ENCODE measurements around the gene RNASE8. TPM values are rescaled to one million over a fixed set of nuclear protein-coding genes. Genes with fewer than 3 reads are reported as not detected.
A peak's percentile ranks its signal among the peaks of the same experiment; 100 is the strongest.

The RNASE8 gene
- total and polyA plus RNA-seq, 8 donors = not detected

DNA sequence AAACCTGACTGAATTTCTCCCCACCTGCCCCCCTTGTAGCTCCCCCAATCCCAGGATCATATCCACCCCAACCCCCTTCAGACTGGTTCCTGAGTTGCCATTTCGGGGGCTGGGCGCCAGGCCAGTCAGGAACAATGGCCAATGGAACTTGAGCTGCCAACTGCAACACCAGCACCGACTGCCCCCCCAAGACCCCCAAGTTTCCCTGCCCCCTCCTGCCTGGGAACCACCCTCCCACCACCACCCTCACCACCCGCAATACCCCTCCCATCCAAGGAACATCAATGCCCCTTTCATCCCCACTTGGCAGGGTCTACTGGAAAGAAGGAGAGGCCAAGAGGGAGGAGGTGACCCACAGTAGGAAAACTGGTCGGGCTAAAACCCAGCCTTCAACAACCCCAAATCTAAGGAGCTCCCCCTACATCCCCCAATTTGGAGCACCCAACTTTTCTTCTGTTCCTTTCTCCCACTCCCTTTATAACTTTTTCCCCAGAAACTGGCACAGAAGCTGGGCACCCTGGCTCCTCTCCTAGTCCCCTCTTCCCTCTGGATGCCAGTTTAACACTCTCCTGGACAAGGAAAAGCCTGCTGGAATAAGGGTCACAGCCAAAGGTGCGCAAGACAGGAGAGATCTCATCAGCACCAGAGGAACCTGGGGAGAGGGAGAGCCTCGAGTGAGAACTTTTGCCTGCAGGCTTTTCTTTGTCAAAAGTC, 31.2 kb upstream of the RNASE8 start:
- H3K4me3 ChIP-seq = peak overlapping the region in 2 of 4 donors; percentile 89 to 90
- peak overlapping the region in 4 of 5 donors; percentile 82 to 91 (median 88) for H3K27ac ChIP-seq

DNA sequence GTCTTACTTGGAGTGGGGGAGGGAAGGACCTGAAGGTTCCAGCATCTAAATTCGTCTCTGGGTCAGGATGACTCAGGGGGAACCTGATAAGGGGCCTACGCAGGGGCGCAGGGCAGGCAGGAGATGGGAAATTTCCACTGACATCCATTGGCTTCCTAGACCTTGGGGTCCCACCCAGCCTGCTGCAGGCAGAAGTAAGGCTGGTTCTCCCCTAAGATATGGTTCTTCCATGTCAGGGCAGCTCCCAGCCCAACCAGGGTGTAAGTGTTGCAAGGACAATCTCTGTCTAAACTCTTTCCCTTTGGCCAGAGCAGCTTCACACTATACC, 30.7 kb upstream of the RNASE8 start:
- Histone ChIP-seq H3K4me1 (peaks cover 12 to 50% (median 39%) of the 10 kb centered on the region in 4 donors), H3K27me3 (peaks cover 0 to 14% (median 0%) of the 10 kb centered on the region in 3 donors), H3K27ac (peak overlapping the region in 3 of 5 donors; percentile 86 to 91 (median 91)), H3K9me3 (no peaks in the 10 kb centered on the region), H3K4me3 (no peak overlapping the region), H3K36me3 (peaks cover 0 to 5% (median 3%) of the 10 kb centered on the region in 4 donors)
- TF ChIP-seq POLR2AphosphoS5 (IDR thresholded peaks at IDR 0.05) (no peak), EP300 (IDR thresholded peaks at IDR 0.05) (no peak), POLR2A (IDR thresholded peaks at IDR 0.05) (no peak)
- TF ChIP-seq, protein P1, sequence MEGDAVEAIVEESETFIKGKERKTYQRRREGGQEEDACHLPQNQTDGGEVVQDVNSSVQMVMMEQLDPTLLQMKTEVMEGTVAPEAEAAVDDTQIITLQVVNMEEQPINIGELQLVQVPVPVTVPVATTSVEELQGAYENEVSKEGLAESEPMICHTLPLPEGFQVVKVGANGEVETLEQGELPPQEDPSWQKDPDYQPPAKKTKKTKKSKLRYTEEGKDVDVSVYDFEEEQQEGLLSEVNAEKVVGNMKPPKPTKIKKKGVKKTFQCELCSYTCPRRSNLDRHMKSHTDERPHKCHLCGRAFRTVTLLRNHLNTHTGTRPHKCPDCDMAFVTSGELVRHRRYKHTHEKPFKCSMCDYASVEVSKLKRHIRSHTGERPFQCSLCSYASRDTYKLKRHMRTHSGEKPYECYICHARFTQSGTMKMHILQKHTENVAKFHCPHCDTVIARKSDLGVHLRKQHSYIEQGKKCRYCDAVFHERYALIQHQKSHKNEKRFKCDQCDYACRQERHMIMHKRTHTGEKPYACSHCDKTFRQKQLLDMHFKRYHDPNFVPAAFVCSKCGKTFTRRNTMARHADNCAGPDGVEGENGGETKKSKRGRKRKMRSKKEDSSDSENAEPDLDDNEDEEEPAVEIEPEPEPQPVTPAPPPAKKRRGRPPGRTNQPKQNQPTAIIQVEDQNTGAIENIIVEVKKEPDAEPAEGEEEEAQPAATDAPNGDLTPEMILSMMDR (IDR thresholded peaks at IDR 0.05) = no peak
- DNase-seq = no peak
- 30 to 43% (median 38%) methylated on average over 3 of the region's 3 CpGs for WGBS, 5 donors
- intact Hi-C loops (cut with DNase I; ENCODE audit: low total_unique reads) = no loop called here

More for the DNA sequence above, 31.2 kb upstream of the RNASE8 start:
- Histone ChIP-seq H3K4me1 (peaks cover 12 to 52% (median 39%) of the 10 kb centered on the region in 4 donors), H3K9me3 (no peaks in the 10 kb centered on the region), H3K36me3 (peaks cover 4 to 11% (median 8%) of the 10 kb centered on the region in 4 donors), H3K27me3 (peaks cover 0 to 14% (median 0%) of the 10 kb centered on the region in 3 donors)
- peak in 1 of 2 donors; percentile 74 for DNase-seq
- TF ChIP-seq, protein P1 (IDR thresholded peaks at IDR 0.05) = no peak
- TF ChIP-seq POLR2A (IDR thresholded peaks at IDR 0.05) = no peak
- no peak for TF ChIP-seq EP300 (IDR thresholded peaks at IDR 0.05)
- no peak for TF ChIP-seq POLR2AphosphoS5 (IDR thresholded peaks at IDR 0.05)
- 62 to 72% (median 64%) methylated on average over 6 to 7 of the region's 7 CpGs for WGBS, 5 donors
- intact Hi-C loops (cut with DNase I; ENCODE audit: low total_unique reads) = no loop called here

DNA sequence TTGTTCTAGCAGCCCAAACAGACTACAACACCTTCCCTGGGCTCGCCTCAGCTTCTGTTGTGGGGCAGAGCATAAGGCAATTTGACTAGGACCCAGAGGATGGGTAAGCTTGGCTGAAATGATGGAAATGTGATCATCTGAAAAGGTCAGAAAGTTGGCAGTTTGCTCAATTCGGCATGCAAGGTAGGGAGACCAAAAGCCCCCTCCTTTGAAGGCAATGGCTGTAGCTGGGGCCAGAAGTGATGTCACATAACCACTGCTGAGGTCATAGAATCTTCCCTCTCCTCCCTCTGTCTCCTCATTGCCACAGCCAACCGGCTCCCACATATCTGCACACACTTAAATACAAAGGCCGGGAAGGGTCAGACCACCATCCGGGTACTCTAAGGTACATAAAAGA, 27.7 kb upstream of the RNASE8 start, which contains the start of gene TPPP2:
TSS of gene TPPP2 (plus strand) at position 301 of the 400 bp plus-strand sequence. CDS start 365 bp downstream, outside the sequence.
- DNase-seq = no peak
- WGBS, 5 donors = 88 to 100% (median 93%) methylated on average over 5 of the region's 5 CpGs
- Histone ChIP-seq H3K36me3 (no peaks in the 10 kb centered on the region), H3K4me3 (no peak within 1 kb of the TSS), H3K27me3 (peaks cover 0 to 9% (median 0%) of the 10 kb centered on the region in 3 donors), H3K9me3 (no peaks in the 10 kb centered on the region), H3K27ac (no peak within 1 kb of the TSS), H3K4me1 (peaks cover 12 to 21% (median 18%) of the 10 kb centered on the region in 4 donors)
- TF ChIP-seq EP300 (IDR thresholded peaks at IDR 0.05) = no peak
- intact Hi-C loops (cut with DNase I; ENCODE audit: low total_unique reads) = no loop called here

DNA sequence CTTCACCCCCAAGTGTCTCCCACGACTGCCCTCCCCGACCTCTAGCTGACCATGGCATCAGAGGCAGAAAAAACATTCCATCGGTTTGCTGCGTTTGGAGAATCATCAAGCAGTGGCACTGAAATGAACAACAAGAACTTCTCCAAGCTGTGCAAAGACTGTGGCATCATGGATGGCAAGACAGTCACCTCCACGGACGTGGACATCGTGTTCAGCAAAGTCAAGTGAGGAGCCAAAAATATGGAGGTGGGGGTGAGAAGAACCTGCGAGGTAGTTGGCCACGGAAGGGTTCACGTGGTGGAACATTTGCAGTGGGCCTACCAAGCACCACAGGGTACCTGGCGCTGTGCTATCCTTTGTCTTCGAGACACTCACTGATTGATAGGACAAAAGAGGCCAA, 27.1 kb upstream of the RNASE8 start:
- no peak overlapping the region for H3K4me3 ChIP-seq
- TF ChIP-seq, protein P1 (IDR thresholded peaks at IDR 0.05) = no peak
- no peak for TF ChIP-seq EP300 (IDR thresholded peaks at IDR 0.05)
- no peak for TF ChIP-seq POLR2A (IDR thresholded peaks at IDR 0.05)
- TF ChIP-seq POLR2AphosphoS5 (IDR thresholded peaks at IDR 0.05) = no peak
- peaks cover 8 to 16% (median 12%) of the 10 kb centered on the region in 4 donors for H3K4me1 ChIP-seq
- intact Hi-C loops (cut with DNase I; ENCODE audit: low total_unique reads) = no loop called here
- peaks cover 0 to 3% (median 0%) of the 10 kb centered on the region in 3 donors for H3K27me3 ChIP-seq
- H3K27ac ChIP-seq = no peak overlapping the region
- H3K9me3 ChIP-seq = no peaks in the 10 kb centered on the region
- no peak for DNase-seq
- 81 to 94% (median 87%) methylated on average over 12 of the region's 12 CpGs for WGBS, 5 donors
- H3K36me3 ChIP-seq = no peaks in the 10 kb centered on the region

Data from stomach (tissue), 9 donors.